ENCODE results near the gene IRF2.

IRF2 gene

GRCh38 chr4:184433258-184433892, 41.0 kb downstream of the IRF2 start:
- DNase-seq = peak in 1 of 56 donors; percentile 7

- DNase-seq = peak in 7 of 56 donors; percentile 12 to 50 (median 32)
Observed at GRCh38 chr4:184432127-184432922, 42.0 kb downstream of the IRF2 start.

GRCh38 chr4:184430163-184430562, 44.2 kb downstream of the IRF2 start:
- no peak for DNase-seq

GRCh38 chr4:184428787-184429186, 45.6 kb downstream of the IRF2 start:
- no peak for DNase-seq

- no peak for DNase-seq
Observed at GRCh38 chr4:184427687-184428086, 46.7 kb downstream of the IRF2 start.

GRCh38 chr4:184427093-184427492, 47.3 kb downstream of the IRF2 start:
- DNase-seq = no peak

- peak in 8 of 56 donors; percentile 12 to 70 (median 16) for DNase-seq
Observed at GRCh38 chr4:184424993-184425758, 49.2 kb downstream of the IRF2 start.

GRCh38 chr4:184424279-184424678, 50.1 kb downstream of the IRF2 start:
- DNase-seq = no peak

GRCh38 chr4:184423003-184423686, 51.2 kb downstream of the IRF2 start:
- DNase-seq = no peak

GRCh38 chr4:184422378-184422777, 52.0 kb downstream of the IRF2 start:
- no peak for DNase-seq

- no peak for DNase-seq
Observed at GRCh38 chr4:184421533-184422155, 52.7 kb downstream of the IRF2 start.

- DNase-seq = no peak
Observed at GRCh38 chr4:184420881-184421416, 53.4 kb downstream of the IRF2 start.

GRCh38 chr4:184420402-184420801, 53.9 kb downstream of the IRF2 start:
- no peak for DNase-seq

- DNase-seq = no peak
Observed at GRCh38 chr4:184419976-184420375, 54.4 kb downstream of the IRF2 start.

- DNase-seq = peak in 27 of 56 donors; percentile 7 to 50 (median 26)
Observed at GRCh38 chr4:184417802-184418511, 56.4 kb downstream of the IRF2 start.

GRCh38 chr4:184416913-184417734, 57.2 kb downstream of the IRF2 start:
- DNase-seq = no peak

GRCh38 chr4:184415071-184415470, 59.3 kb downstream of the IRF2 start:
- no peak for DNase-seq

GRCh38 chr4:184413261-184414046, 60.9 kb downstream of the IRF2 start:
- no peak for DNase-seq
